Measurements from ENCODE around the gene MGLL.

- no peak for TF ChIP-seq EZH2 (IDR thresholded peaks at IDR 0.05; ENCODE audit: insufficient read depth, poor library complexity, severe bottlenecking)
- TF ChIP-seq EZH2phosphoT487 (IDR thresholded peaks at IDR 0.05; ENCODE audit: insufficient read depth, low read depth) = no peak
Observed at GRCh38 chr3:127780536-127781400, 41.5 kb downstream of the MGLL start.
